ENCODE results near the gene ACACA.

The ACACA gene

DNA sequence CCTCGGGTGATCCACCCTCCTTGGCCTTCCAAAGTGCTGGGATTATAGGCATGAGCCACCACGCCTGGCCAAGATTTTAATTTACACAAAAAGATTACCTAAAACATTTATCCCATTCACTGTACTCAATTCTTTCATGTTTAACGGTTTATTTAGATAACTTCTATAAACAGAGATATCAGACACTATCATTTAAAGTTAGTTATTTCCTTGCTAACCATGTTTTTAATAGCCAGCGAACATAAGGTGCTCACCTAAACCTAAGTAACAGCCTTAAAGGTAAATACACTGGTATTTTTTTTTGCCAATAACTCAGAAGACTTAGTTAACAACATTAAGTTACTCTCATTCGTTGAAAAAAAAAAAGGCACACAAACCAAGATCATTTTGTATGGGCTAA is 112.9 kb downstream of the ACACA start:
- DNase-seq (ENCODE audit: low read depth, low spot score), result no peak
- no peak for TF ChIP-seq CTCF (IDR thresholded peaks at IDR 0.05; ENCODE audit: insufficient read depth, low read length, missing control alignments)
- ChIA-PET POLR2A (no interaction called here), CTCF (no interaction called here)
- no peak overlapping the region for H3K4me3 ChIP-seq (ENCODE audit: low read depth, low read length)

- no peak overlapping the region for H3K4me3 ChIP-seq (ENCODE audit: low read depth, low read length)
- POLR2A ChIA-PET, result no interaction called here
- CTCF ChIA-PET, result interaction anchor here (0.7 kb wide), 1 partner anchor 16 kb away, joined by 4 read pairs; no protein-coding TSS in a partner anchor
- no peak for TF ChIP-seq CTCF (IDR thresholded peaks at IDR 0.05; ENCODE audit: insufficient read depth, low read length, missing control alignments)
- DNase-seq (ENCODE audit: low read depth, low spot score), result no peak
Measured at GRCh38 chr17:37292429-37293139, 114.1 kb downstream of the ACACA start.

- no peak overlapping the region for H3K4me3 ChIP-seq (ENCODE audit: low read depth, low read length)
- CTCF ChIA-PET, result no interaction called here
- TF ChIP-seq CTCF (IDR thresholded peaks at IDR 0.05; ENCODE audit: insufficient read depth, low read length, missing control alignments), result no peak
- no peak for DNase-seq (ENCODE audit: low read depth, low spot score)
- POLR2A ChIA-PET, result no interaction called here
Measured at GRCh38 chr17:37291351-37291750, 115.3 kb downstream of the ACACA start.

GRCh38 chr17:37286430-37286829 is 120.2 kb downstream of the ACACA start:
- ChIA-PET POLR2A (interaction anchor here (0.6 kb wide), 1 partner anchor 353 kb away, joined by 6 read pairs; no protein-coding TSS in a partner anchor), CTCF (interaction anchor here (0.8 to 1.3 kb wide), 5 partner anchors 11 to 87 kb away, joined by 3 to 4 read pairs (median 4); no protein-coding TSS in a partner anchor)
- no peak overlapping the region for H3K4me3 ChIP-seq (ENCODE audit: low read depth, low read length)
- no peak for DNase-seq (ENCODE audit: low read depth, low spot score)
- no peak for TF ChIP-seq CTCF (IDR thresholded peaks at IDR 0.05; ENCODE audit: insufficient read depth, low read length, missing control alignments)

DNA sequence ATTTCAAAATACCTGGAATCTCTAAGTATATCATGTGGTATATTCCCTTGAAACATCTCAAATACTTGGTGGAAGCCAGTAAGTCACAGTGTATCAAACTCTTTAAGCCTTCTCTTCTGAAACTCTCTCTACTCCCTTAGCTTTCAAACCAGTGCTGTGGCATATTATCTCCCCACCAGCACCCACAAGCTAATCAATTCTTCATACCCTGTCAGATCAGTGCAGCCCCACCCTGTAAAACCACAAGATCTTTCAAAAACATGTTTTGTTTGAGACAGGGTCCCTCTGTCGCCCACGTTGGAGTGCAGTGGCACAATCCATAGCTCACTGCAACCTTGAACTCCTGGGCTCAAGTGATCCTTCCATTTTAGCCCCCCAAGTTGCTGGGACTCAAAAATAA is 122.4 kb downstream of the ACACA start:
- no peak overlapping the region for H3K4me3 ChIP-seq (ENCODE audit: low read depth, low read length)
- no peak for TF ChIP-seq CTCF (IDR thresholded peaks at IDR 0.05; ENCODE audit: insufficient read depth, low read length, missing control alignments)
- ChIA-PET CTCF (interaction anchor here (1.1 to 1.2 kb wide), 3 partner anchors 12 to 681 kb away, joined by 3 to 4 read pairs (median 3); no protein-coding TSS in a partner anchor), POLR2A (no interaction called here)
- no peak for DNase-seq (ENCODE audit: low read depth, low spot score)

GRCh38 chr17:37283414-37283961 is 123.1 kb downstream of the ACACA start:
- TF ChIP-seq CTCF (IDR thresholded peaks at IDR 0.05; ENCODE audit: insufficient read depth, low read length, missing control alignments), result no peak

More at GRCh38 chr17:37283414-37283961, 123.1 kb downstream of the ACACA start:
- H3K4me3 ChIP-seq (ENCODE audit: low read depth, low read length), result no peak overlapping the region
- DNase-seq (ENCODE audit: low read depth, low spot score), result peak; percentile 41
- ChIA-PET POLR2A (no interaction called here), CTCF (interaction anchor here (1.2 kb wide), 2 partner anchors 90 to 681 kb away, joined by 3 to 4 read pairs; no protein-coding TSS in a partner anchor)
